GM12874 (cell line): Measurements from ENCODE around the gene RSF1.

Experiments used
- TF ChIP-seq, protein P1 (sequence below): IDR thresholded peaks from 2 replicates; pipeline ENCODE4 v1.5.1; 2011; ENCODE audit warnings: low read depth, mild to moderate bottlenecking, control low read depth, low read length, moderate library complexity; ENCODE audit not compliant: insufficient read depth

The RSF1 gene

DNA sequence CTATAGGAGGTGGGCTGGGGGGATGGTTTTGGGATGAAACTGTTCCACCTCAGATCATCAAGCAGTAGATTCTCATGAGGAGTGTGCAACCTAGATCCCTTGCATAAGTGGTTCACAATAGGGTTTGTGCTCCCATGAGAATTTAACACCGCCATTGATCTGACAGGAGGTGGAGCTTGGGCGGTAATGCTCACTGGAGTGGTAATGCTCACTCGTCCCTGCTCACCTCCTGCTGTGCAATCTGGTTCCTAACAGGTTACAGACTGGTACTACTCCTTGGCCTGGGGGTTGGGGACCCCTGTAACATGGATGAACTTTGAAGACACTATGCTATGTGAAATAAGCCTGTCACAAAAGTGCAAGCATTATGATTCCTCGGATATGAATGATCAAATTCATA, 95.9 kb downstream of the RSF1 start:
- TF ChIP-seq, protein P1, sequence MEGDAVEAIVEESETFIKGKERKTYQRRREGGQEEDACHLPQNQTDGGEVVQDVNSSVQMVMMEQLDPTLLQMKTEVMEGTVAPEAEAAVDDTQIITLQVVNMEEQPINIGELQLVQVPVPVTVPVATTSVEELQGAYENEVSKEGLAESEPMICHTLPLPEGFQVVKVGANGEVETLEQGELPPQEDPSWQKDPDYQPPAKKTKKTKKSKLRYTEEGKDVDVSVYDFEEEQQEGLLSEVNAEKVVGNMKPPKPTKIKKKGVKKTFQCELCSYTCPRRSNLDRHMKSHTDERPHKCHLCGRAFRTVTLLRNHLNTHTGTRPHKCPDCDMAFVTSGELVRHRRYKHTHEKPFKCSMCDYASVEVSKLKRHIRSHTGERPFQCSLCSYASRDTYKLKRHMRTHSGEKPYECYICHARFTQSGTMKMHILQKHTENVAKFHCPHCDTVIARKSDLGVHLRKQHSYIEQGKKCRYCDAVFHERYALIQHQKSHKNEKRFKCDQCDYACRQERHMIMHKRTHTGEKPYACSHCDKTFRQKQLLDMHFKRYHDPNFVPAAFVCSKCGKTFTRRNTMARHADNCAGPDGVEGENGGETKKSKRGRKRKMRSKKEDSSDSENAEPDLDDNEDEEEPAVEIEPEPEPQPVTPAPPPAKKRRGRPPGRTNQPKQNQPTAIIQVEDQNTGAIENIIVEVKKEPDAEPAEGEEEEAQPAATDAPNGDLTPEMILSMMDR, result no peak

- TF ChIP-seq, protein P1, result no peak
Observed at GRCh38 chr11:77723024-77723423, 97.5 kb downstream of the RSF1 start.

- TF ChIP-seq, protein P1, result no peak
Observed at GRCh38 chr11:77710358-77710757, 110.2 kb downstream of the RSF1 start.

- TF ChIP-seq, protein P1, result no peak
Observed at GRCh38 chr11:77705876-77706579, 114.5 kb downstream of the RSF1 start.

GRCh38 chr11:77705195-77705875, 115.2 kb downstream of the RSF1 start:
- TF ChIP-seq, protein P1, result no peak

GRCh38 chr11:77704029-77704428, 116.5 kb downstream of the RSF1 start:
- TF ChIP-seq, protein P1, result no peak

DNA sequence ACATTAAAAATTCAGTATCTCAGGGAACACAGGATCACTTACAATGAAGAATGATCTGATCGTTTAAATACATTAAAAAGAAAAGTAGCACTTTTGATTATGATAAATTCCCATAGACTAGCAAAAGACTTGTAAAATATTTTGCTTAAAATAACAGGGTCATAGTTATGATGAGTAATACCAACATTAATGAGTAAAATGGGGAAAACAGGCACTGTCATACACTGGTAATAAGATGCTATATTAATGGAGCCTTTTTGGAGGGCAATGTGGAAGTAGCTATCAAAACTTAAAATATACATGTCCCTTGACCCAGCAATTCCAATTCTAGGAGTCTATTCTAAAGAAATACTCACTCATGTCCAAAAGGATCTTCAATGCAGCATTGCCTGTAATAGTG, 121.1 kb downstream of the RSF1 start:
- TF ChIP-seq, protein P1, result no peak
